PC-3 (cell line): ENCODE results near the gene TAT.

ENCODE experiments used
- CTCF ChIP-seq: fragments of 300-600 bp; sonication (generic); conservative IDR thresholded peaks from 2 replicates; pipeline ENCODE4 v1.5.1; 2017; ENCODE audit warnings: antibody characterized with exemption, low read depth, mild to moderate bottlenecking, low read length
- EZH2 ChIP-seq: fragments of 300-600 bp; sonication (generic); IDR thresholded peaks from one replicate; pipeline ENCODE4 v1.6.1; 2017; ENCODE audit warnings: antibody characterized with exemption, mild to moderate bottlenecking, low read length; ENCODE audit not compliant: unreplicated experiment

DNA sequence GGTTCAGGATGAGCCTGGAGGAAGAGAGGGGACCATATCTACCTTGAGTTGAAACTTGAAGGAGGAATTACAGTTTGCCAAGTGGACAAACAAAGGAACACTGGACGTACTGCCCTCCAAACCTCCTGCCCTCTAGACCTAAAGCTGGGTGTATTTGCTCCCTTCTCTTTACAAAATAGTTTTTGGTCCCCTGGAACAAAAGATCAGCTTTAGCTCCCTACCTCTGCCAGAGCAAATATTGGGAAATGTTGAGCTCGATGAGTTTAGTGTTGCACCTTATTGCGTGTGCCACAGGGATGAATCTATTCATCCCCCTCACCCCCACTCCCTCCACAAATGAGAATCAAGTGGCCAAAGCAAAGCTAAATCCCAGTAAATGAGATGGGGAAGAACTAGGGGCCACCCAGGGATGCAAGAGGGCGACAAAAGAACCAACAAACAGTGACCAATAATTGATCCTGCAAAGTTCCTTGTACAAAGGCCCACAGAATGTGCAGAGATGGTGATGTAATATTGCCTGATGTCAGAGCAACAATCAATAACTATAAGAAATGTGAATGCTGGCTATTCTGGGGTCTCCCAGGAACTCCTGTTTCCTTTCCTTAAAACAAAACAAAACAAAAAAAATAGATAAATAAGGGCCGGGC, 17.2 kb upstream of the TAT start:
- TF ChIP-seq CTCF (no peak), EZH2 (no peak)
